ENCODE results near the gene ZMIZ1.

ZMIZ1 gene

DNA sequence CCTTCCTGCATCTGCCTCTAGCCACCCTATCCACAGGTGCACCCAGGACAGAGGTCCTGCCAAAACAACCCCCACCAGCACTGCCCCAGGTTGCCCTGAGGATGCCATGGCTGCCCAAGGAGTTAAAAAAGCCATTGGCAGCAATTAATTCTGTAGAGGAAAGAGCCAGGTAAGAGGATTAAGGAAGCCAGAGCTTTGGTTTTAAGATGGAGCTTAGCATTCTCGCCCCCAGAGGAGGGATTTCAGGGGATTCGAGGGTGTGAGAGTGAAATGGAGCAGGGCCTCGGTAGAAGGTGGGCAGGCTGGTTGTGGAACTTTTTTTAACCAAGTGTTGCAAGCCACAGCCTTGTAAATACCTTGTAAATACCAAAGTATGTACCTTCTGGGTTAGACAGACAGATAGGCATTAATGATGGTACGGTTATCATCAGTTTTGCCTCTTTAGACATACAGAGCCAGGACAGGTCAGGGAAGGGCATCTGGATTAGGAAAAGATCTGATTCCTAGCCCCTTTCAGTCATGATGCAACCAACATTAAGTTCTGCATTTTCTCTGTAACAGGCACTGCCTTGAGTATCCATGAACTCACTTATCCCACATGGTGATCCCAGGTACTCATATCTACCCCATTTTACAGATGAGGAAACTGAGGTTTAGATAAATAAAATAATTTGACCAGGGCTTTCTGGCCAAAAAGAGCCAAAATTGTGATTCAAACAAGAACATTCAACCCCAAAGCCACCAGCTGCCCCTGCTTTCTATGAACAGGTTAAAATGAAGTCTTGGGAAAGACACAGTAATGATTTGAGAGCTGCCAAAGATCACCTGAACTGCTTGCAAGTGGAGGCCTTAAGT, 157.9 kb downstream of the ZMIZ1 start:
- FAIRE-seq (no peak), DNase-seq (ENCODE audit: low spot score) (no peak)

DNA sequence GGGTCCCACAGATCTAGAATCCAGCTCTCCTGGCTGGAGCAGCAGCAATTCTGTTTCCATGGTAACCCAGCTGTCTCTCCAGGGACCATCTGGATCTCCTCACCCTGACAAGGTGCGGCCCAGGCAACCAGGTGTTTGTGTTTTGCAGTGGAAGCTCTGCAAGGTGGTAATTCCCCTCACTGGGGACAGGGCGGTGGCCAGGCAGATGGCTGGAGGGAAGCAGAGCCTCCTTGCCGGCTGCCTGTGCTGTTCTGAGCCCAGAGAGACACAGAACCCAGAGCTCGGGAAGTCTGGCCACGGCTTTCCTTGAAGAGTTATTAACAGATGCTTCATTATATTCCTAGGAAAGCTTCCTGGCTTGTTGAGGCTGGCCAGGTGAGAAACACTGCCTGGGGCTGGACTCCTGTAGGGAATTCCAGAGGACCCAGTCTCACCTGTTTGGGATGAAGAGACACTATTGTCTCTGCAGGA, 160.3 kb downstream of the ZMIZ1 start:
- no peak for FAIRE-seq
- DNase-seq (ENCODE audit: low spot score), result no peak

DNA sequence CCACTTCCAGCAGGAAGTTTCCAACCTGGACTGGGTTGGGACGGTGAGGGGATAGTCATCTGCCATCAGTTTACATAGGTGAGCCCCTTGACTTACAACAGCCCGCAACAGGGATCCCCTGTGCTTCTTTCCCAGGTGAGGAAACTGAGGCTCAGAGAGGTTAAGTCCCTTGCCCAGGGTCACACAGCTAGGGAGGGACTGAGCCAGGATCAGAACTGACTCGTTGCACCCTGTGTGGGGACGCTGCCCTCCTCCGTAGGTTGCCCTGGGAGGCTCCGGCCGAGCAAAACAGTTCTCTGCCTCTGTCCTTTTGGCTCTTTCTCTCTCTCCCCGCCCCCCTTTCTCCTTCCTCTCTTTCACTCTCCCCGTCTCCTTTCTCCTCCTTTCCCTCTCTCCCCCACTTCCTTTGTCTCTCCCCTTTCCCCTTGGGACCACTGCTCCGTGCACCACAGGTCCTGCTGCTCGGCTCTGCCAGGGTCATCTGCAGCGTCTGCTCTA, 161.1 kb downstream of the ZMIZ1 start:
- FAIRE-seq (no peak), DNase-seq (ENCODE audit: low spot score) (no peak)

DNA sequence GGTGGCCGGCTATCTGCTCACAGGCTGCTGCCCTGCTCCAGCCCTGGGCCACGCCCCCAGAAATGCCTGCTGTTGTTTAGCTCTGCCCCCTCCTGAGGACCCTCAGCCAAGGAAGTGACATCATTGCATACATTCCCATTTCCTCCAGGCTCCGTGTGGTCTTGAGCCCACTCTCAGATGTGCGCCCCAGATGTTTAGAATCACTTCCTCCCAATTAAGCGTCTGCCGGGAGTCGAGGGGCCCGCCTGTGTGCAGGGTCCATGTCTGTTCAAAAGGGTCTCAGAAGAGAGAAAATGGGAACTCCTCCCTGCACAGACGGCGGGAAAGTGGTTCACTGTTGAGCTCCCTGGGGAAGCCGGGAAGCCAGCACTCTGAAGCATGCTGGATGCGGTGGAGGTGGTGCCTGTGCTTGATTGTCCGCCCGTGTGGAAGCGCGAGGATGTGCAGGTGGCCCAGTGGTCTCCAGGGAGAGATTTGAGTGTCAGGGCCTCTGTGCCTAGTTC, 161.6 kb downstream of the ZMIZ1 start:
- no peak for FAIRE-seq

DNA sequence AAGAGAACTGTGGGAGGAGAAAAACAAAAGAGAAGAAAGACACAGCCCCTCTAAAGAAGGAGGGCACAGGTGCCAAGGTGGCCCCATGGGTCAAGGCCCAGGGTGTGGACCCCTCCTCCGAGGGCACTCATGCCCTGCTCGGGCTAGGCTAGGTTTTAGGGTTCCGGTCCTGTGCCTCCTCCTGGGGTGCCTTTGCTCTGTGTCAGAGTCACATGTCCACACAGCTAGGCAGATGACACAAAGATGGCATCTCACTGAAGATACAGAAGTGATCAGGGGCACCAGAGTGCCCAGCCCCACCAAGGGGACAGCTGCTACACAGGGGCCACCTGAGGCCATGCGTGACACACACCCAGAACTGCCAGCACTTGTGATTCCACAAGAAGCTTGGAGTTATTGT, 162.1 kb downstream of the ZMIZ1 start:
- FAIRE-seq (no peak), DNase-seq (ENCODE audit: low spot score) (no peak)

More for the DNA sequence above, 161.6 kb downstream of the ZMIZ1 start:
- DNase-seq (ENCODE audit: low spot score), result no peak

DNA sequence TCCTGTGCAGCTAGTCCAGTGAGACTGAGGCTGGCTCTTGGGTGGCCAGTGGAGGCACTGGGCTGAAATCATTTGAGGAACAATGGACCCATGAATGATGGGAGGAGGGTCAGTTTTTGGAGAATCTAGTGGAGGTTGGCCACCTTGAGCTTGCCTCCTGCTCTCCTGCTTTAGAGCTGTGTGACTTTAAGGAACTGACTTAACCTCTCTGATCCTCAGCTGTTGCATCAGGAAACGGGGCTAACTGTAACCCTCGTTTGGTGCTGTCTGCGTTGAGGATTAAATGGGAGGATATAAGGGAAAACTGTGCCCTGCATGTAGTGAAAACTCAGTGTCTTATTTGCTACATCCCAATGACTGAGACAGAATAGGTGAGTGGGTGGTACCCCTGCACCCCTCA, 163.1 kb downstream of the ZMIZ1 start:
- FAIRE-seq (no peak), DNase-seq (ENCODE audit: low spot score) (no peak)

DNA sequence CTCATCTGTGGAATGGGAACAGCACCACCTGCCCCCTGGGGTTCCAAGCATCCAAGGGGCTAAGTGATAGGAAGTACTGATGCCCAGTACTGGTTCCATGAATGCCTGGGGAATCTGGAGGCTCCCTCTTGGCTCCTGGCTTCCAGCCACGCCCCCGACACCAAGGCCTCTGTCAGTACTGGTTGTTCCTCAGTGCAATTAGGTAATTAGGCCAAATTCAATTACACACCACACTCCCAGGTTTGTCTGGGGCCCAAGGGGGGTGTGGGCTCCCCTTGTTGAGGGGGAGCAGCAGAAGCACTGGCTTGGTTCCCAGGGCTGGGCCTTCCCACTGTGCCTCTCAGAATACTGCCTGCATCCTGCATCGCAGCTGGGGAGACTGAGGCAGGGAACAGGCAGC, 164.1 kb downstream of the ZMIZ1 start:
- no peak for DNase-seq (ENCODE audit: low spot score)
- no peak for FAIRE-seq

DNA sequence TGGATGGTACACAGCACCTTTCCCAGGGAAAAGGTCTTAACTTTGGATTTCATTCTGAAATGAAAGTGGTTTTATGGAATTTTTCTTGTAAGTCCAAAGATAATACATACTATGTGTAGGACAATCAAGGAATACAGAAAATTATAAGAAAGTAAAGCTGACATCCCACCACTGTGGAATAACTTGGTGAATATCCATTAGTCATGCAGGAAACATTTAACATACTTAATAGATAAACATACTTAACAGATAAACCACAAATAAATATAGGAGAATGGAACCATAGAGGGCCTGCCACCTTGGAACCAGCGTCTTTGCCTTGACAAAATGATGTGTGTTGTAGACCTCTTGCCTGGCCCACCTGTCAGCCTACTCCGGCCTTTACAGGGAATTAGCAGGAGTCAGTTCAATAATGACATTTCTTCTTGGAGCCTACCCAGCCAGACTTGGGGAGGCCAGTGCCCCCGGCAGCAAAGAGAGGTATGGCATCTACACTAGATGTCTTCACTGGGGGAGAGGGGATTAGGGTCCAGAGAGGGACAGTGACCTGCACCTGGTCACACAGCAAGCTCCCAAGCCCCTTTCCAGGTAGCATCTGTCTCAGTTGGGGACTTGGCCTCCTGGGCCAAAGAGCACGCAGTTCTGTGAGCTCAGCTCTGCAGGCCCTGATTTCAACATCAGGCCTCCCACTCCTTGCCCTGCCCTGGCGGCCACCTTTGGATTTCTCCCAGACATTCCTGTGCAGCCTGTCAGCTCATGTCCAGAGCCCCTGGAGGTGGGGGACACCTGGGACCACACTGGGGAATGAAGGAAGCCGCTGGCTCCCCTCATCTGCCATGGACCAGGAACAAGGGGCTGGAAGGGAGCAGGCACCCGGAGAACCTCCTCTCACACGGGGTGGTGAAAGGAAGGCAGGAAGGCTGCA, 165.9 kb downstream of the ZMIZ1 start:
- no peak for DNase-seq (ENCODE audit: low spot score)

DNA sequence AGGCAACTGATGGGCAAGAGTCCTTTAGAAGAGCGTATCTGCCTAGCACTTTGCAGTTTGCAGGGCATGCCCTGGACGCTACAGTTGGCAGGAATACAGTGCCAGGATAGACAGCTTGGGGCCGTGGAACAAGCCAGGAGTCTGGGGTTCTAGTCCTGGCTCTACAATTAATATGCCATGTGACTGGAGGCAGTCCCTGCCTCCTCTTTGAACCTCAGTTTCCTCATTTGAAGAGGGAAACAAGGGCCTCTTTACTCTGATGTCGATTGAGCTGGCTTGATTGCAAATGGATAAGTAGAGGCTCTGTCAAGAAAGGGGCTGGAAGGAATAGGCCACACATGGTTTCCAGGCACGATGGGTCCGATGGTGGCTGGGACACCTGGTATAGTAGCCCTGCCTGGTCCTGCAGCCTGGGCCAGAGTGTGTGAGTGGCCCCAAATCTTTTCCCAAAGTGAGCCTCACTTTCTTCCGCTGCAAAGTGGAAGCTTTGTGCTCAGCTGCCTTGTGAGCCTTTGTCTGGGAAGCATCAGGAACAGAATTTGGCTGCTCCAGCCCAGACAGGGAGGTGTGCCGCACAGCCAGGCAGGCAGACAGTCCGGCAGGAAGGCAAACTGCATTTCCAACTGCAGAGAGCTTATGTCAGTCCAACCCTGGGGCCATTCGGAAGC, 167.1 kb downstream of the ZMIZ1 start:
- DNase-seq (ENCODE audit: low spot score), result no peak
- FAIRE-seq, result no peak

More for the DNA sequence above, 165.9 kb downstream of the ZMIZ1 start:
- FAIRE-seq, result no peak

DNA sequence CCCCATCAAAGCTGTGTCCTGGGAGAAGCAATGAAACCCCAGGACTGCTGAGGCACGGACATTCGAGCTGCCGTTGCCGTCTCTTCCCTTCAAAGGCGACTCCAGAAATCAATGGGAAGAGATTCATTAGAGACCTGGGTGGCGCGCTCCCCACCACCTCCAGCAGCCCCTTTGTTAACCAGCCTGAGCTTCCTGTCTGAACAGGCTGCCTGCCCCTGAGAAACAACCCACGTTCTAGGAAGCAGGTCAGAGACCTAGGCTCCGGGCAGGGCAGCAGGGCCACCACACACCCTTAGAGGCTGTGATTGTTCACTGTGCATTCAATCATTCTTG, 167.6 kb downstream of the ZMIZ1 start:
- FAIRE-seq (no peak), DNase-seq (ENCODE audit: low spot score) (no peak)

DNA sequence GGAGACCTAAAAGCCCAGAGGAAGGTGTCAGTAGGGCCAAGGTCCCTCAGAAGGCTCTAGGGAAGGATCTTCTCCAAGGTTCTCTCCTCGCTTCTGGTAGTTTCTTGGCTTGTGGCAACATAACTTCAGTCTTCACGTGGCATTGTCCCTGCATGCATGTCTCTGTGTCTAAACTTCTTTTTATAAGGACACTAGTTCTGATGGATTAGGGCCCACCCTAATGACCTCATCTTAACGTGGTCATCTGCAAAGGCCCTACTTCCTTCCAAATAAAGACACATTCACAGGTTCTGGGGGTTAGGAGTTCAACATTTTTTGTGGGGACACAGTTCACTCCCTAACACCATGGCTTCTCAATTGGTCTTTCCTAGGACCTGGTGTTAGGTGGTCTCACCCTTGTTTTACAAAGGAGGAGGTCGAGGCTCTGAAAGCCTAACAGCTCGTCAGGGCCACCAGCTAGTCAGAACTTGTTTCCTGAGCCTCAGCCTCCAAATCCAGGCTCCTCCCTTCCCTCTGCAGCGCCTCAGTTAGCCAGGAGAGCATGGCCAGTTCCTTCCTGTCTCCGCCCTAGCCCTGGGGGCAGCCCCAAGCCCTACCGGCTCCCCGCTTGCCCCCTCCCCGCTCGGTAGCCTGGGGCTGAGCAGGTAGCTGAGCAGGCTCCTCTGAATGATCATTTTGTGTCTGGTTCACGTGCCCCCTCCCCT, 168.8 kb downstream of the ZMIZ1 start:
- DNase-seq (ENCODE audit: low spot score), result no peak
- FAIRE-seq, result no peak

DNA sequence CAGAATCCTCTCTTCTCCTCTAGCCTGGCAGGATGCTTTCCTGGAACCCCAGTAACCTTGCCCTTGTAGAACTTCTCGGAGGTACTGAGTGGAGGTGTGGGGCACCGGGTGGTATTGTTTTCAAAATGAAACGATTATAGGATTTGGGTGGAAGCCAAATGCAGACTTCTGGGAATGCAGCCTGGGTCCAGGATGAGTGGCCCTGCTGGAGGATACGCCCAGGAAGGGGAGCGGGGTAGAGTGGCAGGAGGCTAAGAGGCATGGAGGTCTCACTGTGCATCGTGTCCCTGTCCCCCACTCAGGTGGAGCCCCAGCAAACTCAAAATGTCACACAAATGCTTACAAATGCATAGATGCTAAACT, 169.4 kb downstream of the ZMIZ1 start:
- FAIRE-seq, result no peak

DNA sequence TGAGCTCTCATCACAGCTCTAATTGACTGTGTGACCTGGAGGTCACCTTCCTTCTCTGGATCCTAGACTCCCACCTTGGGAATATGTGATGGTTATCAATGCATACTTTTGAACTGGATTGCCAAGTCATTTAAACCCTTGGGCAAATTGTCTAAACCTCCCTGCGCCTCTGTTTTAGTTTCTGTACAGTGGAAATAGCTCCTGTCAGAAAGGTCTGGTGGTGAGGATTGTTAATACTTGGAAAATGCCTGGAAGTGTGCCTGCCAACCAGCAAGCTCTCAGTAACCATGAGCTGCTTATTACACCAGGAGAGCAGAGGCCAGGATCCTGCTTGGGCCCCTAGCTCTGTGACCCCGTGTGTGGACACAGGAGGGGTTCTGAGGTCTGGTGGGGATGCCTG, 169.8 kb downstream of the ZMIZ1 start:
- FAIRE-seq, result no peak

More for the DNA sequence above, 169.4 kb downstream of the ZMIZ1 start:
- no peak for DNase-seq (ENCODE audit: low spot score)

DNA sequence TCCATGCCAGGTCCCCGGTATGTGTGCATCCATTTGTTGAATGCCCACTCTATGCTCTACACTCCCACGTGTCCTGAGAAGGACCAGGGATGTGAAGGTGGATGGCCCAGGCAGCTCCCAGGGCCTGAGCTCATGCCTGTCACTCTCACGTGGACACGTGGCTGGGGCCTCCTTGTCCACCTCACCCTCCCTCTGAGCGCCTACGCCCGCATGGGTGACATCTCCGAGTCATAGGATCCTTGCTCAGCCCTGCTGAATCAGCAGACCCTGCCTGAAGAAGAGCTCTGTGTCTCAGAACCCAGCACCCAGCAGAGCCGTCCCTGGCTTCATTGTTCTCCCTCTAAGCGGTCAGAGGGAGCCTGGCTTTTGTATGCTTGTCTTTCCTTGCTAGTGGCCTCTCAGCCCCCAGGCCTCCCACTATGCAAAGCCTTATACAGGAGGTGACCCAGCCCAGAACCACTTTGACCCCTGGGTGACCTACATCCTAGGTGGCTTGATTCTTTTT, 170.6 kb downstream of the ZMIZ1 start:
- FAIRE-seq (no peak), DNase-seq (ENCODE audit: low spot score) (peak; percentile 35)

More for the DNA sequence above, 169.8 kb downstream of the ZMIZ1 start:
- no peak for DNase-seq (ENCODE audit: low spot score)

DNA sequence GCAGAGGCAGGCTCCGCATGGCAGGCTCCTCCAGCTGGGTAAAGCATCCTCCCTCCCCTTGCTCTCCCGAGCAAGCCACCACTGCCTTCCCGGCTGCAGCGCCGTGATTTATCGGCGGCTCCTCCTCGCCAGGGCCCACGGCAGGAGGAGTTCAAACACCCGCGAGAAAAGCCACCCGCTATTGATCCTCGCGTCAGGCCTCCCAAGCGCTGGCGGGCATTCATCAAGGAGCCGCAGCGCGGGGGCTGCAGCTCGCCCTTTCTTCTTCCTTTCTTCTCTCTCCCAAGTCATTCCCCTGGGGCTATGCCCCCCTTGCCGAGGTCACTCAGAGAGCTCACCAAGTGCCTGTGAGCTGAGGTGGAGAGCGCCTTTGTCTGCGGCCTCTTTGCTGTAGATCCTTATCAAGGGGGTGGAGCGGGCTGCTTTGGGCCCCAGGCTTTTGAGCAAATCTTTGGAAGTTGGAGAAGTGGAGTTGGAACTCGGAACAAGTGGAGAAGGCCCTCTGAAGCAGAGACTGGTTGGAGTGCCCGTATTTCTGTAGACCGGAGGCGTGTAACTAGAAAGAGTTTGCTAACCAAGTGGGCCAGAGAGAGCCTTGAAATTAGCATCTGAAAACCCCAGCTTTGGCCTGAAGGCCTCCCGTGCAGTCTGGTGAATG, 171.3 kb downstream of the ZMIZ1 start:
- FAIRE-seq, result no peak
- no peak for DNase-seq (ENCODE audit: low spot score)

DNA sequence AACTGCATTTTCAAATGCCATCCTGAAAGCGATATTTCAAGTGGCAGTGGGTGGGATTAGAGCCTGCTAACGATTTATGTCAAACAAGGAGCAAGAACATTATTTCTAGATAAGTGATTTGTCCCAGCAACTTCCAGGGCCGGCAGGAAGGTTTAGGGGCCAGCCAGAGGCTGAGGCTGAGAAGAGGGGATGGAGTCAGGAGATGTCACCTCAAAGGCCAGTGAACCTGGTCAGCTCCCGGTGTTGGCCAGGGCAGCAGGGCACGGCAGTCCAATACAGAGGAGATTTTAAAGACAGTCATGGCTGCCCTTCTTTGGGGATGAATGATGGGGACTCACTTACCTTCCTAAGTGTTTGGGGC, 172.8 kb downstream of the ZMIZ1 start:
- no peak for FAIRE-seq

DNA sequence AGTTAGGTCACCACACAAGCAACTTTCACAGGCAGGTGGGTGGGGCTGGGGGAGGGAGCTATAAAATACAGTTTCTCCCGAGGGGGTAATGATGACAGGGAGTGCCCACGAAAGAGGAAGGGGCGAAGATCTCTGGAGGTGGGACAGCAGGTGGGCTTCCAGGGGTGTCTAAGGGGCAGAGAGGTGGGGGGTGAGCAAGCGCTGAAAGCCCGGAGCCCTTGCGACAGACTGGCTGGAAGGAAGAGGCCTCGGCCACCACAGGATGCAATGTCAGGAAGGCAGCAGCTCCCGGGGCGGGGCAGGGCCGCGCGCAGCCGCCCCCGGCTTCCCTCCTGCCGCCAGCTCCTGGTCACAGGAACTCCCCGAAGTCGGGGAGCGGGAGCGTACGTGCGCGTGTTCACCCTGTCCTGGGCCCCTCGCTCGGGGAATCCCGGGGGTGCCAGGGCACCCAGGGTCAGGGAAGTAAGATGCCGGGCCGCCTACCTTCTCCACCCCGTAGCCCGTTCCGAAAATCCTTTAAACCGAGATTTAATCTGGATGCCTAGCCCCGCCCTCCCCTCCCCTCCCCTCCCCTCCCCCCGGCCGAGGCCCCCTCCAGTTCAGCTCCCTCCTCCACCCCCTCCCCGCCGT, 173.3 kb downstream of the ZMIZ1 start:
- FAIRE-seq (no peak), DNase-seq (ENCODE audit: low spot score) (no peak)

More for the DNA sequence above, 172.8 kb downstream of the ZMIZ1 start:
- DNase-seq (ENCODE audit: low spot score), result no peak

DNA sequence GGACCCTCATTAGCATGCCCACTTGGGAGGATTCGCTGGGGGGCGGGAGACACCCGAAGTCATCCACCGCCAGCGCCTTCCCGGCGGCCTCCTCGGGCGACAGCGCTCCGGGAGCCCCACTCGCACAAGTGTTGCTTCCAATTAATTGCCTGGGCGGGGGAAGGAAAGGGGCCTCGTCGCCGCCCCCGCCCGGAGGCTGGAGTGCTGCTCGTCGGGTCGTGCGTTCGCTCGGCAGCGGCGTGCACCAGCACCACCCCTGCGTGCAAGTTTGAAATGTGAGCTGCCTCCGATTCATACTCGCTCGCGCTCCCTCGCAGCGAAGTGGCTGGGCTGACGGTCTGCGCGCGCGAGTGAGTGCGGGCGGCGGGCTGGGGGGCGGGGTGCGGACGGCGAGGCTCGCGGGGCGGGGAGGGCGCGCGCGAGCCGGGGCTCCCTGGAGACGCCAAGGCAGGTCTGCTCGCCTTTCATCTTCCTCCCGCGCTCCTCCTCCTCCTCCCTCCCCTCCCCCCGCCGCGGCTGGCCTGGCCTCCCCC, 173.9 kb downstream of the ZMIZ1 start:
- DNase-seq (ENCODE audit: low spot score) (no peak), FAIRE-seq (no peak)

Measured in urothelium cell line (cell line).